ENCODE data around the gene AP5S1. TPM values are rescaled to one million over a fixed set of nuclear protein-coding genes. Genes with fewer than 3 reads are reported as not detected.

The AP5S1 gene
- total RNA-seq, 2 experiments from 2014 or later, result 6.0 TPM

DNA sequence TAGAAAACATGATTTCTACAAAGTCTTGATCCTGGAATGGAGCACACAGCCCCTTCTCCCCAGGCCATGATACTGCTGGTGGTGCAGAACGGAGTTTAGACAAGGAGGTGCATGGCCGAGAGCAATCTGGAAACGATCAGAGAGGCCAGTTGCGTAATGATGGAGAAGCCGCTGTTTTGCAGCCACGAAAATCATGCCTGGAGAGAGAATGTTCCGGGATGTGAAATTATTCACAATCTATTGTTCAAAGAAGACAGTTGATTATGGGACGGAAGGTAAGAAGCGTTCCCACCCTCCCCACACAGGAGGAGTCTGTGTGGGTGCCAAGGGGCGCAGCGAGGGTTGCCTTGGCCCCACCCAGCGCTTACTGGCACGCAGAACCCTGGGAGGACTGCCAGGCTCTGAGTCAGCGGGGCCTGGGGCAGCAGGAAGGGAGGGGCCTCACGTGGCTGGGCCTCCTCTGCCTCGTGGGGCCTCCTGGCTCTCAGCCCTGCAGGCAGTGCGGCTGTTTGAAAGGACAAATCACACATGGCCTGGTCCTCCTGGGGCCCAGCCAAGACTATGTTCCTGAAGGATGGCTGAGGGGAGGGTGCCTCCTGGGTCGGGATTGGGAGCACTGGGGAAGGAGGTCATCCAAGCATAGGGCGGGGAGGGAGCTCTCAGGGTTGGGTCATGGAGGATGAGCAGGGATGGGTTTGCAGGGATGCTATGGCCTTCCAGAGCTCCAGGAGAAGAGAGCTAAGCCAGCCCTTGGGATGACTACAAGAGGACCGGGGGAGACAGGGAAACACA is 8.7 kb upstream of the AP5S1 start:
- Mint-ChIP-seq H3K9me3 (no peaks in the 10 kb centered on the region), H3K4me1 (ENCODE audit: low read depth) (peaks cover 81% of the 10 kb centered on the region), H3K27me3 (no peaks in the 10 kb centered on the region), H3K36me3 (ENCODE audit: low read depth) (peaks cover 10% of the 10 kb centered on the region), H3K27ac (peak overlapping the region; percentile 98), H3K4me3 (peak overlapping the region; percentile 77)
- H3K4me1 ChIP-seq (ENCODE audit: insufficient read depth, low read length), result peaks cover 90% of the 10 kb centered on the region
- CTCF ChIA-PET, result interaction anchor here (1.3 to 2.3 kb wide), 3 partner anchors 9 to 44 kb away, joined by 4 to 22 read pairs (median 5); partner anchors contain the start of genes ADISSP, AP5S1 and CDC25B
- H3K4me3 ChIP-seq (ENCODE audit: low read length), result peak overlapping the region; percentile 57
- H3K27me3 ChIP-seq (ENCODE audit: control insufficient read depth in 1 of 2, insufficient read depth in 2 of 2, low read length in 2 of 2), result no peaks in the 10 kb centered on the region
- peak; percentile 91 for ATAC-seq (ENCODE audit: poor library complexity)
- TF ChIP-seq, protein P1, sequence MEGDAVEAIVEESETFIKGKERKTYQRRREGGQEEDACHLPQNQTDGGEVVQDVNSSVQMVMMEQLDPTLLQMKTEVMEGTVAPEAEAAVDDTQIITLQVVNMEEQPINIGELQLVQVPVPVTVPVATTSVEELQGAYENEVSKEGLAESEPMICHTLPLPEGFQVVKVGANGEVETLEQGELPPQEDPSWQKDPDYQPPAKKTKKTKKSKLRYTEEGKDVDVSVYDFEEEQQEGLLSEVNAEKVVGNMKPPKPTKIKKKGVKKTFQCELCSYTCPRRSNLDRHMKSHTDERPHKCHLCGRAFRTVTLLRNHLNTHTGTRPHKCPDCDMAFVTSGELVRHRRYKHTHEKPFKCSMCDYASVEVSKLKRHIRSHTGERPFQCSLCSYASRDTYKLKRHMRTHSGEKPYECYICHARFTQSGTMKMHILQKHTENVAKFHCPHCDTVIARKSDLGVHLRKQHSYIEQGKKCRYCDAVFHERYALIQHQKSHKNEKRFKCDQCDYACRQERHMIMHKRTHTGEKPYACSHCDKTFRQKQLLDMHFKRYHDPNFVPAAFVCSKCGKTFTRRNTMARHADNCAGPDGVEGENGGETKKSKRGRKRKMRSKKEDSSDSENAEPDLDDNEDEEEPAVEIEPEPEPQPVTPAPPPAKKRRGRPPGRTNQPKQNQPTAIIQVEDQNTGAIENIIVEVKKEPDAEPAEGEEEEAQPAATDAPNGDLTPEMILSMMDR (IDR thresholded peaks at IDR 0.05), result no peak
- no peaks in the 10 kb centered on the region for H3K9me3 ChIP-seq (ENCODE audit: control insufficient read depth in 1 of 2, insufficient read depth in 1 of 2, low read length in 2 of 2)
- peak; percentile 80 to 98 (median 96) for DNase-seq
- intact Hi-C loops (cut with DNase I, micrococcal nuclease), result loop anchor here (1.0 to 5.0 kb wide), 3 partner anchors 9 to 44 kb away; partner anchors contain the start of genes ADISSP (in 1 of the 2) and AP5S1 (in 1 of the 2)
- H3K36me3 ChIP-seq (ENCODE audit: insufficient read depth, low read length), result no peaks in the 10 kb centered on the region
- peak overlapping the region; percentile 82 to 97 for H3K27ac ChIP-seq (ENCODE audit: low read depth in 1 of 2, low read length in 2 of 2)
- POLR2A ChIA-PET, result interaction anchor here (0.8 to 6.6 kb wide), 10 partner anchors 9 to 226 kb away, joined by 3 to 89 read pairs (median 21); partner anchors contain the start of genes ADISSP, AP5S1, CDC25B and CENPB

DNA sequence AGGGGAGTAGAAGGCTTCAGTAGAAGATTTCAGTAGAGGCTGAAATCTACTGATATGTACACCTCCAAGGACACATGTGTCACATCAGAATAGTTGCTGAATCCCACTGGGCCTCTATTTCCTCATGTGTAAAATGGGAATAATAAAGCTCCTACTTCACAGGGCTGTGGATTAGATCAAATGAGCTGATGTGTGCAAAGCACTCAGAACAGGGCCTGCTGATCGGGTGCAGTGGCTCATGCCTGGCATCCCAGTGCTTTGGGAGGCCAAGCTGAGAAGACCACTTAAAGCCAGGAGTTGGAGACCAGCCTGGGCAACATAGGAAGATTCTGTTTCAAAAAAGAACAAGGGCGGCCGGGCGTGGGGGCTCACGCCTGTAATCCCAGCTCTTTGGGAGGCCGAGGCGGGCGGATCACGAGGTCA is 8.1 kb upstream of the AP5S1 start:
- H3K9me3 ChIP-seq (ENCODE audit: control insufficient read depth in 1 of 2, insufficient read depth in 1 of 2, low read length in 2 of 2), result no peaks in the 10 kb centered on the region
- DNase-seq (no peak), ATAC-seq (ENCODE audit: poor library complexity) (no peak)
- H3K27me3 ChIP-seq (ENCODE audit: control insufficient read depth in 1 of 2, insufficient read depth in 2 of 2, low read length in 2 of 2), result no peaks in the 10 kb centered on the region
- TF ChIP-seq, protein P1 (IDR thresholded peaks at IDR 0.05), result no peak
- H3K4me1 ChIP-seq (ENCODE audit: insufficient read depth, low read length), result peaks cover 89% of the 10 kb centered on the region
- CTCF ChIA-PET, result interaction anchor here (0.7 to 2.3 kb wide), 4 partner anchors 8 to 43 kb away, joined by 3 to 22 read pairs (median 4); partner anchors contain the start of genes AP5S1 and CDC25B
- Mint-ChIP-seq H3K4me3 (peak overlapping the region; percentile 77), H3K9me3 (no peaks in the 10 kb centered on the region), H3K36me3 (ENCODE audit: low read depth) (peaks cover 4% of the 10 kb centered on the region), H3K27ac (peak overlapping the region; percentile 98), H3K4me1 (ENCODE audit: low read depth) (peaks cover 77% of the 10 kb centered on the region), H3K27me3 (no peaks in the 10 kb centered on the region)
- POLR2A ChIA-PET, result interaction anchor here (1.3 to 6.6 kb wide), 6 partner anchors 8 to 44 kb away, joined by 3 to 89 read pairs (median 42); partner anchors contain the start of genes ADISSP, AP5S1, CDC25B and CENPB
- no peak overlapping the region for H3K4me3 ChIP-seq (ENCODE audit: low read length)
- H3K27ac ChIP-seq (ENCODE audit: low read depth in 1 of 2, low read length in 2 of 2), result peak overlapping the region; percentile 82 to 97
- intact Hi-C loops (cut with DNase I, micrococcal nuclease), result loop anchor here in 1 of 2 experiments (5.0 kb wide), 1 partner anchor 45 kb away; the partner anchor contains the start of gene ADISSP
- no peaks in the 10 kb centered on the region for H3K36me3 ChIP-seq (ENCODE audit: insufficient read depth, low read length)

DNA sequence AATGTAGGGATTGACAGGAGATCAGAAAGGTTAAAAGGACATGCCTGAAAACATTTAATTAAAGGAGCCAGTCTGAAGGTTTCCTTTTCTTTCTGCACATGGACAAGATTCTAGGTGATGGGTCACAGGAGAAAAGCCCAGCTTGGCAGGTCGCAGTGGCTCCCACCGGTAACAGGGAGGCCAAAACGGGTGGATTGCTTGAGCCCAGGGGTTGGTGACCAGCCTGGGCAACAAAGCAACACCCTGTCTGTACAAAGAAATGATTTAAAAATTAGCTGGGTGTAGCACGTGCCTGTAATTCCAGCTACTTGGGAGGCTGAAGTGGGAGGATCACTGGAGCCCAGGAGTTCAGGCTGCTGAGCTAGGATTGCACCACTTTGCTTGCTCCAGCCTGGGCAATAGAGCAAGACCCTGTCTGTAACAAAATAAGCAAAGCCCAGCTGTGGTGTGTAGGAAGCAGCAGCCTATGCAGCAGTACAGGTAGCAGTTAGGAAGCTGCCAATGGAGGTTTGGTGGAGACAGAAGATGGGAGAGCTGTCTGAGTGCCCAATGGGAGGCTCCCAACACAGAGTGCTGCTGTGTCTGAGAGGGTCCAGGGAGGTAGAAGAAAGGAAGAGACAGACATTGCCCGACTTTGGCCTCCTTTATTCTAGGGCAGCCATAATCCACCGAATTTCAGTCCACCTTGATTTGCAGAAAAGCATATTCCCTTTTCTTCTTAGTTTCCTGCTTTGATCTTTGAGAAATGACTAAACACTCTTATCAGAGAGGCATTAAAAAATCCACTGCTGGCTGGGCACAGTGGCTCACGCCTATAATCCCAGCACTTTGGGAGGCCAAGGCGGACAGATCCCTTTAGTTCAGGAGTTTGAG is 7.1 kb upstream of the AP5S1 start:
- Mint-ChIP-seq H3K4me1 (ENCODE audit: low read depth) (peaks cover 70% of the 10 kb centered on the region), H3K4me3 (peak overlapping the region; percentile 65), H3K27ac (peak overlapping the region; percentile 98), H3K36me3 (ENCODE audit: low read depth) (no peaks in the 10 kb centered on the region), H3K9me3 (no peaks in the 10 kb centered on the region), H3K27me3 (no peaks in the 10 kb centered on the region)
- ChIA-PET POLR2A (interaction anchor here (0.6 to 6.6 kb wide), 12 partner anchors 7 to 60 kb away, joined by 3 to 89 read pairs (median 4); partner anchors contain the start of genes ADISSP, AP5S1, CDC25B and CENPB), CTCF (interaction anchor here (0.7 to 3.9 kb wide), 4 partner anchors 18 to 42 kb away, joined by 3 to 20 read pairs (median 4); partner anchors contain the start of gene CENPB)
- Histone ChIP-seq H3K9me3 (ENCODE audit: control insufficient read depth in 1 of 2, insufficient read depth in 1 of 2, low read length in 2 of 2) (no peaks in the 10 kb centered on the region), H3K4me1 (ENCODE audit: insufficient read depth, low read length) (peaks cover 87% of the 10 kb centered on the region), H3K36me3 (ENCODE audit: insufficient read depth, low read length) (no peaks in the 10 kb centered on the region), H3K27ac (ENCODE audit: low read depth in 1 of 2, low read length in 2 of 2) (peak overlapping the region; percentile 49 to 97), H3K4me3 (ENCODE audit: low read length) (no peak overlapping the region), H3K27me3 (ENCODE audit: control insufficient read depth in 1 of 2, insufficient read depth in 2 of 2, low read length in 2 of 2) (no peaks in the 10 kb centered on the region)
- intact Hi-C loops (cut with DNase I, micrococcal nuclease), result loop anchor here in 1 of 2 experiments (5.0 kb wide), 1 partner anchor 46 kb away; the partner anchor contains the start of gene ADISSP
- ATAC-seq (ENCODE audit: poor library complexity) (no peak), DNase-seq (peak in 1 of 14 experiments; percentile 12)
- TF ChIP-seq, protein P1 (IDR thresholded peaks at IDR 0.05), result no peak
